Measurements from ENCODE around the gene SERTAD3.

DNA sequence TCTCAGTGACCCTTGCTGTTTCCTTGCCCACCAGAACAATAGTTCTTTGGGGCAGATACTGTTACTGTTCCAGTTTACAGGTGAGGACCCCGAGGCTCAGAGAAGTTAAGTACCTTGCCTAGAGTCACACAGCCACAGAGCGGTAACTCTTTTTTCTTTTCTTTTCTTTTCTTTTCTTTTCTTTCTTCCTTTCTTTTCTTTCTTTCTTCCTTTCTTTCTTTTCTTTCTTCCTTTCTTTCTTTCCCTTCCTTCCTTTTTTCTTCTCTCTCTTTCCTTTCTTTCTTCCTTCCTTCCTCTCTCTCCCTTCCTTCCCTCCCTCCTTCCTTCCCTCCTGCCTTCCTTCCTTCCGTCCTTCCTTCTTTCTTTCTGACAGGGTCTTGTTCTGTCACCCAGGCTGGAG lies 26.1 kb downstream of the SERTAD3 start:
- TF ChIP-seq POLR2AphosphoS5 (IDR thresholded peaks at IDR 0.05) (no peak), POLR2A (IDR thresholded peaks at IDR 0.05) (no peak)
